K562 (cell line): ENCODE results near the gene ZBTB2. TPM values are rescaled to one million over a fixed set of nuclear protein-coding genes. Genes with fewer than 3 reads are reported as not detected.

Experiments used
- BDP1 ChIP-seq: IDR thresholded peaks from 3 replicates; pipeline ENCODE4 v1.6.1; 2011; ENCODE audit not compliant: insufficient read length, insufficient read depth
- CSDE1 ChIP-seq, 2 experiments: fragments of 450-650 bp; IDR thresholded peaks; 2 replicates each; pipeline ENCODE4 v1.6.1; 2016; ENCODE audit warnings: mild to moderate bottlenecking in 1 of 2
- EGR1 ChIP-seq: fragments of 450-650 bp; conservative IDR thresholded peaks from 2 replicates; pipeline ENCODE4 v1.6.1; 2017; ENCODE audit warnings: mild to moderate bottlenecking
- LCOR ChIP-seq: sonication (generic); formaldehyde crosslinking; IDR thresholded peaks from 2 replicates; pipeline ENCODE4 v1.8.0; 2022; ENCODE audit warnings: mild to moderate bottlenecking, missing genetic modification reagents
- NCOA4 ChIP-seq: fragments of 450-650 bp; IDR thresholded peaks from 2 replicates; pipeline ENCODE4 v1.6.1; 2018; ENCODE audit warnings: mild to moderate bottlenecking; ENCODE audit not compliant: partially characterized antibody
- NR4A1 ChIP-seq, 2 experiments: fragments of 250-450 bp in 1 of 2; fragments of 450-650 bp in 1 of 2; sonication (Bioruptor Pico) in 1 of 2; IDR thresholded peaks; 2 replicates each; pipeline versions ENCODE4 v1.4.0 to v1.6.1; 2016 to 2020; ENCODE audit warnings: mild to moderate bottlenecking in 2 of 2, missing compliant biosample characterization in 1 of 2, missing genetic modification characterization in 1 of 2, moderate library complexity in 1 of 2
- POU5F1 ChIP-seq: fragments of 150-350 bp; IDR thresholded peaks from 2 replicates; pipeline ENCODE4 v1.6.1; 2014; ENCODE audit warnings: borderline replicate concordance, low read length, low read depth, mild to moderate bottlenecking; ENCODE audit not compliant: partially characterized antibody
- PPARD ChIP-seq: fragments of 250-450 bp; sonication (Bioruptor Pico); IDR thresholded peaks from 2 replicates; pipeline ENCODE4 v1.8.0; 2022; ENCODE audit warnings: inconsistent platforms, mild to moderate bottlenecking, moderate library complexity
- RBFOX2 ChIP-seq: fragments of 200-400 bp; formaldehyde crosslinking; IDR thresholded peaks from 2 replicates; pipeline ENCODE4 v1.6.1; 2017; ENCODE audit warnings: low read depth, mild to moderate bottlenecking, low read length, moderate library complexity
- RBM22 ChIP-seq: fragments of 200-400 bp; formaldehyde crosslinking; IDR thresholded peaks from 2 replicates; pipeline ENCODE4 v1.6.1; 2018; ENCODE audit warnings: low read length, low read depth; ENCODE audit not compliant: poor library complexity, severe bottlenecking
- RUNX1 ChIP-seq: sonication (generic); IDR thresholded peaks from 2 replicates; pipeline ENCODE4 v1.6.1; 2016; ENCODE audit warnings: antibody characterized with exemption, low read depth
- SAFB ChIP-seq: fragments of 200-400 bp; formaldehyde crosslinking; IDR thresholded peaks from 2 replicates; pipeline ENCODE4 v1.6.1; 2017; ENCODE audit warnings: low read depth, low read length, borderline replicate concordance
- SMARCE1 ChIP-seq: fragments of 450-650 bp; IDR thresholded peaks from 2 replicates; pipeline ENCODE4 v1.7.1; 2016; ENCODE audit warnings: mild to moderate bottlenecking
- SP2 ChIP-seq: IDR thresholded peaks from 2 replicates; pipeline ENCODE4 v1.6.1; 2011; ENCODE audit warnings: mild to moderate bottlenecking, low read depth, low read length, moderate library complexity; ENCODE audit not compliant: poor library complexity, severe bottlenecking; ENCODE audit errors: extremely low read depth
- STAG1 ChIP-seq: sonication (generic); formaldehyde crosslinking; IDR thresholded peaks from 2 replicates; pipeline ENCODE4 v1.5.0; 2020; ENCODE audit warnings: missing genetic modification reagents, borderline replicate concordance
- ZKSCAN1 ChIP-seq: fragments of 150-350 bp; IDR thresholded peaks from 2 replicates; pipeline ENCODE4 v1.6.1; 2016; ENCODE audit warnings: low read depth, low read length
- ZNF3 ChIP-seq: fragments of 250-450 bp; sonication (Bioruptor Pico); IDR thresholded peaks from 2 replicates; pipeline ENCODE4 v1.5.0; 2021; ENCODE audit warnings: mild to moderate bottlenecking, moderate library complexity
- polyA plus RNA-seq, 8 experiments: library from polyadenylated mRNA; depleted of rRNA in 4 of 8; stranded (reverse) in 5 of 8; unstranded in 3 of 8; fragments of >200 nt; fragmentation: Nextera tagmentation in 2 of 8; fragmentation: Illumina TruSeq in 1 of 8; extraction: Ambion mirVana in 2 of 8; extraction: Trizol in 1 of 8; gene quantifications; 2 replicates each; pipeline versions ENCODE4 v1.2.1 to v1.2.3, GENCODE V29; 2011 to 2014; ENCODE audit warnings: inconsistent platforms in 1 of 8, missing spikeins in 1 of 8
- total RNA-seq, 7 experiments: library from RNA; depleted of rRNA in 6 of 7; stranded (reverse); fragments of >200 nt in 6 of 7; fragmentation: Illumina TruSeq in 2 of 7; extraction: Trizol in 2 of 7; gene quantifications; 2 replicates each; pipeline versions ENCODE4 v1.2.1 to v1.2.3, GENCODE V29; 2011 to 2021; ENCODE audit warnings: low replicate concordance in 1 of 7
- TF ChIP-seq, protein P1 (sequence below): fragments of 250-450 bp; sonication (Bioruptor Pico); IDR thresholded peaks from 2 replicates; pipeline ENCODE4 v1.9.0; 2021; ENCODE audit warnings: mild to moderate bottlenecking, inconsistent platforms
- TF ChIP-seq, protein P2 (sequence below): sonication (generic); formaldehyde crosslinking; IDR thresholded peaks from 2 replicates; pipeline ENCODE4 v1.8.1; 2022; ENCODE audit warnings: missing genetic modification reagents
- TF ChIP-seq, protein P3 (sequence below): sonication (generic); formaldehyde crosslinking; IDR thresholded peaks from 2 replicates; pipeline ENCODE4 v1.5.0; 2020; ENCODE audit warnings: missing genetic modification reagents
- TF ChIP-seq, protein P4 (sequence below): IDR thresholded peaks from 2 replicates; pipeline ENCODE4 v1.6.1; 2011; ENCODE audit not compliant: insufficient read length; ENCODE audit errors: extremely low read depth

The ZBTB2 gene
- total and polyA plus RNA-seq, 9 of the 15 experiments (the other 6 are each of a cell fraction or from before 2014, with no cell fraction given), result 5.1 to 26.2 (median 16.4) TPM

DNA sequence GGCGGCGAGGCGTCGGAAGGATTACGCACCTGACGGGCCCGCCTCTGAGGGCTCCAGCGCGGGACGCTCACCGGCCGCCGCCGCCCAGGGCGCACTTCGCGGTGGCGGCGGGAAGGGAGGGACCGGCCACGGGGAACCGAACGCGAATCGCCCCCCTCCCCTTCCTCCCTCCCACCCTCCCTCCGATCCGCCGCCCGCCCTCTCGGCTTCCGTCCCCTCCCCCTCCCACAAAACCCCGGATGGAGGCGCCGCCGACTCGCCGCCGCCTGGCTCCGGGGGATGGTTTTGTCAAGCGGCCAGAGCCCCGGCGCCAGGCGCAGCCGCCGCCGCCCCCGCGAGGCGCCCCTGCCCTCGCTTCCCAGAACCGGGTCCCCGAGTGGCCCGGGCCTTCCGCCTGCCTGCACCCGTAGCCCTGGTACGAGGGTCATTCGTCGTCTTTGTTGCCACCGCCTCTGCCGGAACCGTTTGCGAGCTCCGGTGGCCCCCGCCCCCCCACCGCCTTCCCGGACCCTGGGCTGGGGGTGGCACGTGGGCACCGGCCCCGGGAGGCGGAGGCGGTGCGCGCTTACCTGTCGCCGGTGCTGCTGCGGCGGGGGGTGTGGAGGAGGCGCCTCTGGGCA lies 398 bp downstream of the ZBTB2 start (continued):
- TF ChIP-seq, protein P1, sequence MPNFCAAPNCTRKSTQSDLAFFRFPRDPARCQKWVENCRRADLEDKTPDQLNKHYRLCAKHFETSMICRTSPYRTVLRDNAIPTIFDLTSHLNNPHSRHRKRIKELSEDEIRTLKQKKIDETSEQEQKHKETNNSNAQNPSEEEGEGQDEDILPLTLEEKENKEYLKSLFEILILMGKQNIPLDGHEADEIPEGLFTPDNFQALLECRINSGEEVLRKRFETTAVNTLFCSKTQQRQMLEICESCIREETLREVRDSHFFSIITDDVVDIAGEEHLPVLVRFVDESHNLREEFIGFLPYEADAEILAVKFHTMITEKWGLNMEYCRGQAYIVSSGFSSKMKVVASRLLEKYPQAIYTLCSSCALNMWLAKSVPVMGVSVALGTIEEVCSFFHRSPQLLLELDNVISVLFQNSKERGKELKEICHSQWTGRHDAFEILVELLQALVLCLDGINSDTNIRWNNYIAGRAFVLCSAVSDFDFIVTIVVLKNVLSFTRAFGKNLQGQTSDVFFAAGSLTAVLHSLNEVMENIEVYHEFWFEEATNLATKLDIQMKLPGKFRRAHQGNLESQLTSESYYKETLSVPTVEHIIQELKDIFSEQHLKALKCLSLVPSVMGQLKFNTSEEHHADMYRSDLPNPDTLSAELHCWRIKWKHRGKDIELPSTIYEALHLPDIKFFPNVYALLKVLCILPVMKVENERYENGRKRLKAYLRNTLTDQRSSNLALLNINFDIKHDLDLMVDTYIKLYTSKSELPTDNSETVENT, result peak; percentile 77
- TF ChIP-seq LCOR (CRISPR knock-in tag), result no peak; the same call in 1 of the 2 replicates
- TF ChIP-seq, protein P2, sequence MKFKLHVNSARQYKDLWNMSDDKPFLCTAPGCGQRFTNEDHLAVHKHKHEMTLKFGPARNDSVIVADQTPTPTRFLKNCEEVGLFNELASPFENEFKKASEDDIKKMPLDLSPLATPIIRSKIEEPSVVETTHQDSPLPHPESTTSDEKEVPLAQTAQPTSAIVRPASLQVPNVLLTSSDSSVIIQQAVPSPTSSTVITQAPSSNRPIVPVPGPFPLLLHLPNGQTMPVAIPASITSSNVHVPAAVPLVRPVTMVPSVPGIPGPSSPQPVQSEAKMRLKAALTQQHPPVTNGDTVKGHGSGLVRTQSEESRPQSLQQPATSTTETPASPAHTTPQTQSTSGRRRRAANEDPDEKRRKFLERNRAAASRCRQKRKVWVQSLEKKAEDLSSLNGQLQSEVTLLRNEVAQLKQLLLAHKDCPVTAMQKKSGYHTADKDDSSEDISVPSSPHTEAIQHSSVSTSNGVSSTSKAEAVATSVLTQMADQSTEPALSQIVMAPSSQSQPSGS (CRISPR knock-in tag), result no peak
- TF ChIP-seq PPARD (CRISPR knock-in tag), result no peak
- TF ChIP-seq CSDE1 (IDR thresholded peaks at IDR 0.05), result no peak
- TF ChIP-seq BDP1, result no peak
- TF ChIP-seq STAG1 (CRISPR knock-in tag), result no peak
- no peak for TF ChIP-seq NCOA4
- TF ChIP-seq, protein P3, sequence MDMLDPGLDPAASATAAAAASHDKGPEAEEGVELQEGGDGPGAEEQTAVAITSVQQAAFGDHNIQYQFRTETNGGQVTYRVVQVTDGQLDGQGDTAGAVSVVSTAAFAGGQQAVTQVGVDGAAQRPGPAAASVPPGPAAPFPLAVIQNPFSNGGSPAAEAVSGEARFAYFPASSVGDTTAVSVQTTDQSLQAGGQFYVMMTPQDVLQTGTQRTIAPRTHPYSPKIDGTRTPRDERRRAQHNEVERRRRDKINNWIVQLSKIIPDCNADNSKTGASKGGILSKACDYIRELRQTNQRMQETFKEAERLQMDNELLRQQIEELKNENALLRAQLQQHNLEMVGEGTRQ (CRISPR knock-in tag), result peak; percentile 20; the same call in 1 of the 2 replicates
- TF ChIP-seq RUNX1, result 0 out of 2 replicates have a peak, but pooled peaks have one; percentile 57
- TF ChIP-seq SP2, result no peak
- TF ChIP-seq RBFOX2, result peak; percentile 89
- TF ChIP-seq SAFB, result 0 out of 2 replicates have a peak, but pooled peaks have one; percentile 19
- TF ChIP-seq EGR1, result peak; percentile 84
- TF ChIP-seq ZNF3, result no peak
- TF ChIP-seq ZKSCAN1, result no peak
- TF ChIP-seq POU5F1, result no peak
- TF ChIP-seq, protein P4, sequence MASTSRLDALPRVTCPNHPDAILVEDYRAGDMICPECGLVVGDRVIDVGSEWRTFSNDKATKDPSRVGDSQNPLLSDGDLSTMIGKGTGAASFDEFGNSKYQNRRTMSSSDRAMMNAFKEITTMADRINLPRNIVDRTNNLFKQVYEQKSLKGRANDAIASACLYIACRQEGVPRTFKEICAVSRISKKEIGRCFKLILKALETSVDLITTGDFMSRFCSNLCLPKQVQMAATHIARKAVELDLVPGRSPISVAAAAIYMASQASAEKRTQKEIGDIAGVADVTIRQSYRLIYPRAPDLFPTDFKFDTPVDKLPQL, result no peak
- peak; percentile 94 for TF ChIP-seq RBM22
- TF ChIP-seq NR4A1 (CRISPR knock-in tag; IDR thresholded peaks at IDR 0.05), result no peak
- TF ChIP-seq NR4A1 (tag; IDR thresholded peaks at IDR 0.05), result no peak
- no peak for TF ChIP-seq SMARCE1
